Activated CD4-positive, alpha-beta T cell treated with anti-CD3 and anti-CD28 coated beads, Interleukin-2, Interleukin-4, amounts not matched to agents 100 ng/mL and 50 ng/mL, durations not matched to agents 16 hours and 8 hours (primary cell): ENCODE measurements around the gene MAPK12.
"Not testable (repeated sequence)": the region's sequence is repeated elsewhere in the genome, so short reads cannot be mapped to it uniquely, and the experiment has no call there.

Source experiments
- DNase-seq: peaks from one replicate; pipeline ENCODE4 v3.0.0-alpha.2; 2020; ENCODE audit warnings: low spot score

Gene MAPK12

GRCh38 chr22:50281957-50282356, 20.5 kb upstream of the MAPK12 start:
- DNase-seq: no peak

DNA sequence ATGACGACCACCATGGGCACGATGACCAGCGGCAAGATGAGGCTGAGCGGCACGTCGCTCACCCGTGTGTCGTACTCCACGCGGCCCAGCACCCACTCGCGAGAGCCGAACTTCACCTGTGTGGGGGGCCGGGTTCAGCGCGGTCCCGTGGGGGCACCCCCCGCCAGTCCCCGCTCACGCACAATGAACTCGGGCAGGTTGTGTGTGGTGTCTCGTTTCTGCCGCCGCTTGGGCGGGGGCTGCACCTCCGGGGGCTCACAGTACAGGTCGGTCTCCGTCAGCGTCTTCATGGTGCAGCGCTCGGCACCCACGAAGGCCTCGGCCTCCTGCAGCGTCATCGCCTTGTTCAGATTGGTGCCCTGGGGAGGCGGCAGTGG, 19.9 kb upstream of the MAPK12 start:
- no peak for DNase-seq

- no peak for DNase-seq
These were observed 19.4 kb upstream of the MAPK12 start for GRCh38 chr22:50280708-50281383.

- DNase-seq: no peak
These were observed 18.7 kb upstream of the MAPK12 start for GRCh38 chr22:50280022-50280707.

- DNase-seq: no peak
These were observed 17.6 kb upstream of the MAPK12 start for GRCh38 chr22:50278956-50279619.

- no peak for DNase-seq
These were observed 17.0 kb upstream of the MAPK12 start for GRCh38 chr22:50278461-50278860.

DNA sequence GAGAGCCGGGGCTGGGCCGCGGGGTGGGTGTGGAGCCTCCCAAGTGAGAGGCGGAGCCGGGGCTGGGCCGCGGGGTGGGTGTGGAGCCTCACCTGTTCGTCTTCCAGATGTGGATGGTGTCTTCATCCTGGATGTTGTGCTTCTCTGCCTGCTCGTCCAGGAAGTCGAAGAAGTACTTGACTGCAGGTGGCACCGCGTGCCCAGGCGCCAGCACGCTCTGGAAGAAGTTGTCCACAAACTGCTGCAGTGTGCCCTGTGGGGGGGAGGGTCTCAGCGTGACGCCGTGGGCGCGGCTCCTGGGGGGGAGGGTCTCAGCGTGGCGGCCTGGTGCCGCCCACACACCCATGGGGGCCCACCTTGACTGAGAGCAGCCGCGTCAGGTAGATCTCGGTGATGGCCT, 16.3 kb upstream of the MAPK12 start:
- DNase-seq: no peak

DNA sequence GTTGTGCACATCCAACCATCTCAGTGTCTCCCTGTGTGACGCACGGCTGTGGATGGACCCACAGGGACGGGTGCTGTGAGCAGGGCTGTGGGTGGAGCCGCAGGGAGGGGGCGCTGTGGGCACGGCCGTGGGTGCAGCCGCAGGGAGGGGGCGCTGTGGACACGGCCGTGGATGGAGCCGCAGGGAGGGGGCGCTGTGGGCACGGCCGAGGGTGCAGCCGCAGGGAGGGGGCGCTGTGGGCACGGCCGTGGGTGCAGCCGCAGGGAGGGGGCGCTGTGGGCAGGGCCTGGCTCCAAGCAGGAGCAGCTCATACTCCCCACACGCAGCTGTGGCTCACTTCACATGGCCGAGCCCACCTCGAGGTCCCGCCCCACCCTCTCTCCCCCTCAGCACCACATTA, 14.7 kb upstream of the MAPK12 start:
- peak; percentile 76 for DNase-seq

DNA sequence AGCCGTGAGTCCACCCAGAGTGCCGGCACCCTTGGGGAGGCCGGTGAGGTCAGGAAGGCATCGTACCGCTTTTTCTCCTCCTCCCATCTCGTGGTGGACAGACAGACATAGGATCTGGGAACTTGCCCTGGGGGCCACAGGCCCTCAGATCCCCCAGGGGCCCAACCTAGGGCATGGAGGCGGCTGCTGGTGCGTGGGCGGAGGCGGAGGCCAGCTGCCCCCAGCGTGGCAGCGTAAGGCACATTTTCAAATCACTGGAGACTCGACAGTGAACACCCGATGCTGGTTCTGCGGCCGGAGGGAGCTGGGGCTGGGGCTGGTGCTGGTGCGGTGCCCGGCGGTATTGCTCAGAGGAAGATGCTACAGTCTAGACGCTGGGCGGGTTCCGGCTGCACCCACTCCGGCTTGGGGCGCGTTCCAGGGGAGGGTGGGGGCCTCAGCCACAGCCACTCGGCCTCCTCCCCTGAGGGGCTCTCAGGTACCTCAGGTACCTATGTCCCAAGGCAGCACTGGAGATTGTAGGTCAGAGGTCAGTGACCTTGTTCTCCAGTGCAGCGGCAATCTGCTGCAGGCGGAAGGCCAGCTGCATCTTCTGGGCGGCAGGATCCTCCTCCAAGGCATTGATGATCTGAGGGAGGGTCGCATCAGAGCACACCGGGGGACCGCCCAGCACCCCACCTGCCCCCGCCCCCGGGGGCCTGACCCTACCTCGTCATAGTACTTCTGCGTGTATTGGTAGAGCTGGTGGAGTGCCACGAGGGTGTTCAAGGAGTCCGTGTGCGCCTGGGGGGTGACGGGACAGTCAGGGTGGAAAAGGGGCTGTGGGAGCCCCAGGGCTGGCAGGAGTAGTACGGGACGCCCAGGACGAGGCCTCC, 13.9 kb upstream of the MAPK12 start:
- DNase-seq: no peak

GRCh38 chr22:50274771-50275170, 13.3 kb upstream of the MAPK12 start:
- DNase-seq: no peak

DNA sequence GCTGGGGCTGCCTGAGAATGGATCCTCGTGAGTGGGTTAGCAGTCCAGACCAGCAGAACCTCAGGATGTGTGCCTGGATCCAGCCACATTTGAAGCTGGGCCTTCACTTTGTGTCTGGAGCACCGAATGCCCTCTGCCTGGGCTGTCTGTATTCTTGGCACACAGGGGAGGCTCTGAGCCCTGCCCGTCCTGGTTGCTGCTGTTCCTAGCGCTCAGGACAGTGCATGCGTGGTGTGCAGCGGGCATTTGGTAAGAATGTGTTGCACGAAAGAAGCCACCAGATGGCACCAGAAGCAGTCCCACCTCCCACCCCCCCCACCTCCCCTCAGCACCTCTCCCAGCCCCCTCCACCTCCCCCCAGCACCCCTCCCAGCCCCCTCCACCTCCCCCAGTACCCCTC, 12.8 kb upstream of the MAPK12 start:
- peak; percentile 60 for DNase-seq

- not testable (repeated sequence) for DNase-seq
These were observed 12.3 kb upstream of the MAPK12 start for GRCh38 chr22:50273781-50274180.

DNA sequence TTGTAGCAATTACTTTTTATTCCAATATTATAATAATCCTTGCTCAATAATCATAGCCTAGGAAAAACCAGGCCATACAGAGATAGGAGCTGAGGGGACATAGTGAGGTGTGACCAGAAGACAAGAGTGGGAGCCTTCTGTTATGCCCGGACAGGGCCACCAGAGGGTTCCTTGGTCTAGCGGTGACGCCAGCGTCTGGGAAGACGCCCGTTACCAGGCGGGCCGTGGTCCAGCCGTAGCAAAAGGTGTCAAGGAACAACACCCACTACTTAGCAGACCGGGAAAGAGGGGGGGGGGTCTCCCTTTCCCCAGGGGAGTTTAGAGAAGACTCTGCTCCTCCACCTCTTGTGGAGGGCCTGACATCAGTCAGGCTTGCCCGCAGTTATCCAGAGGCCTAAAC, 11.9 kb upstream of the MAPK12 start:
- DNase-seq: not testable (repeated sequence)

DNA sequence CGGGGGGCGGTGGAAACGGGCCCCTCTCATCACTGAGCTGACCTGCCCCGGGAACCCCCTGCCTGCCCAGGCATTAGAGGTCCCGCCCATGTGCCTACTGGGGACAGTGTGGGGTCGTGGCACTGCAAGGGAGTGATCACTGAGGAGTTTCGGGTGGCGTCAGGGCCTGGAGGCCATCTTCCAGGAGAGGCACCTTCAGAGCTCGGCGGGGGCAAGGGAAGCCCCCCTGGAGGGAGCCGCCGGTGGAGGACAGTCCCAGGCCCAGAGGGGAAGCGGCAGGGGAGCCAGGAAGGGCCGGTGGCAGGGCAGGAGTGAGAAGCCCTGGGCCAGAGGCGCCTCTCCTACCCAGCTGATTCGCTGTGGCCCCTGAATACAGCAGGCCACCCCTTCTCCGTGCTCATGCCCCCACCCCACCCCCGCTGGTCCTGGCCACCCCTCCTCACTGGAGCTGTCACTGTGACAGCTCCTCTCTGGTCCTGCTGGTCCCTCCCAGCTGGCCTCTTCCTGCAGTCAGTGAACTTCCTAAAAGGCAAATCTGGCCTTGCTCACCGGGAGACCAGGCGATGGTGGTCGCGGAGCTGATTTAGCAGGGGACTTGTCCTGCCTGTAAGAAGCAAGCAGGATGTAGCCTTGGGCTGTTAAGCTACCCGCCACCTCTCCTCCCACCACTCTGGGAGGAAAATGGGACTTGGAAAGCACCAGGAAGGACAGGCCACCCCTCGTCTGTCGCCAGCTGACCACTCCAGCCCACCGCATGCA, 10.7 kb upstream of the MAPK12 start:
- no peak for DNase-seq

DNA sequence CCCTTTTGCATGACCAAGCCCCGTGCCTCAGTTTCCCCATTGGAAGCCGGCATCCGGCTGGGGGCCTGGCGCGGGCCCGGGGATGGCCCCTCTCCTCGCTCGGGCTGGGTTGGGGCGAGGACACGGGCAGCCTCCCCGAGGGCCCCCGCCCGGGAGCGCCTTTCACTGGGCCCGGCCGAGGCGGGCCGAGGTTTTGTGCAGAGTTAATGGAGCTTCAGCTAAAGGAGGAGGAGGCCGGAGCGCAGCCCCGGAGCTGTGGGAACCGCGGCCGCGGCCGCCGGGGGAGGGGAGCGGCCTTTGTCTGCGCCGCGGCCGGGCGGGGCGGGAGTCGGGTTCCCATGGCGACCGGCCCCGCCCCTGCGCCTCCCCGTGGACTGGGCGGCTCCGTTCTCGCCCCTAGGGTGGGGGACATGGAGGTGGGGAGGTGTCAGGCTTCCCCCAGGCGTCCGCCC, 10.1 kb upstream of the MAPK12 start:
- DNase-seq: peak; percentile 51

DNA sequence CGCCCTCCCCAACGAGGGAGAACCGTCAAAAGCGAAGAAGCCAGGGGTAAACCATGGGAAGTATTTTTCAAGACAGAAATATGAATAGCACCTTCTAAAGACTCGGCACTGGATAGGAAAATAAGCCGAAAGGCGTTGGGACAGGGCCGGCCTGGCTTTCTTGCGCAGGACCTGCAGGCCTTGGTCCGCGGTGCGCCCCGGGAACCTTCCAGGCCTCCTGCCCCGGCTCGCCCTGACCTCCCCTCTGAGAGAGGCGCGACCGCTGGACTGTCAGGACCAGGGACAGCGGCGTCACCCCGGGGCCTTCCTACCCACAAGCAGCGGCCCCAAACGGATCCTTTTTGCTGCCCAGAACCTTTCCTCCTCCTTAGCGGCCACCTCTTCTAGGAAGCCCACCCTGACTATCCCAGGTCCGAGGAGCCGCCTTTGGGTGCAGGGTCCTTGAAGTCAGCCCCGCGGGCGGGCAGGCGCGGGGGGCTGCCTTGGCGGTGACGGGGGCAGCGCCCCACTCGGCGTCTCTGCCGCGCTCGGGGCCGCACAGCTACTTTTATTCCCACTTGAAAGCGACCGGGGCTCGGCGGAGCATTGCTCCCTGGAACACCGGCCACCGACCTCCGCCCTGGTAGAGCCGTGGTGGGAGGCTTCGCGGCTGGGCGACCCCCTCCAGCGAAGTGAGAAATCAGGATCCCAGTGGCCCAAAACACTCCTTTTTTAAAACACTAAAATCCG, 9.3 kb upstream of the MAPK12 start:
- peak; percentile 52 for DNase-seq

DNA sequence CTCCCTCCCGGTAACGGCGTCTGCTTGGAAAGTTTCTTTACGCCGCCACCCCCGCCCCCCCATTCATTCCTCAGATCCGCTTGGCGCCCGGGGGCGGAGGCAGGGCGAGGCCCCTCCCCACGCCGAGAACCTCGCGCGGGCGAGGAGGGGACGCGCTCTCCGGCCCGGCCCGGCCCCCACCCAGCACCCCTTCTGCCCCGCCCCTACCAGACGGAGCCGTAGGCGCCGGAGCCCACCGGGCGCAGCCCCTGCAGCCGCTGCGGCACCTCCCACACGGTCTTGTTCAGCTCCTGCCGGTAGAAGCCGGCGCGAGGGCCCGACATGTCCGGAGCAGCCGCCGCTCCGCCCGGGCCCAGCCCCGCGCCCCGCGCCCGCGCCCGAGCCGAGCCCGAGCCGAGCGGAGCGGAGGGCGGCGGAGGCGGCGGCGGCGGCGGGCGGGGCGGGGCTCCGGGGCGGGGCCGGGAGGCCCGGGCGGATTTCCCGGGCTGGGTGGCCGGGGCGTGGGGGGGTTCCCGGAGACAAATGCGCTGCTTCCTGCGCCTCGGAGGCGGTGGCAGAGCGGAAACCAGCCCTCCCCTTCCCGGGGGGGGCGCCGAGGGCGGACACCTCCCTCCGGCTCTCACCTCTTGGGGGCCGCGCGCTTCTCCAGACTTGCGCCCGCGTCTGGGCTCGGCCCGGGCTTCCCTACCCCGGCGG, 8.6 kb upstream of the MAPK12 start, which contains the start of gene MAPK11:
TSS of gene MAPK11 (minus strand) at position 411 of the 696 bp plus-strand sequence. CDS start at position 323, 88 bp downstream.
- peak; percentile 64 for DNase-seq

DNA sequence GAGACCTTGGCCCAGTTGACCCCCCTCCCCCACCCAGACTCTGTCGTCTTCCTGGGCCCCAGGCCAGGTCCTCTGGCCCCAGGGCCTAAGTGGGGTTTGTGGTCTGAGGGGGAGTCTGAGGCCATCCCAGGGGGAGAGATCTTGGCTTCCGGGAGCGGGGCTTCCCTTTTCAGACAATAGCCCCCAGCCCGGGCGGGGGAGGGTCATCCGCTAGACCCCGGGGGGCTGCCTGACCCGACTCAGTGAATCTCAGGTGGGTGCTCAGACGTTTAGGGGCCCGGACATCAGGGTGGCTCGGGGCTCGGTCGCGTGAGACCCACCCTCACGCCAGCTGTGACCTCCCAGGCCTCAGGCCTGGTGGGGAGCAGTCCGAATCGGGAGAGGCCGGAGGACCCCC, 8.1 kb upstream of the MAPK12 start:
- no peak for DNase-seq

DNA sequence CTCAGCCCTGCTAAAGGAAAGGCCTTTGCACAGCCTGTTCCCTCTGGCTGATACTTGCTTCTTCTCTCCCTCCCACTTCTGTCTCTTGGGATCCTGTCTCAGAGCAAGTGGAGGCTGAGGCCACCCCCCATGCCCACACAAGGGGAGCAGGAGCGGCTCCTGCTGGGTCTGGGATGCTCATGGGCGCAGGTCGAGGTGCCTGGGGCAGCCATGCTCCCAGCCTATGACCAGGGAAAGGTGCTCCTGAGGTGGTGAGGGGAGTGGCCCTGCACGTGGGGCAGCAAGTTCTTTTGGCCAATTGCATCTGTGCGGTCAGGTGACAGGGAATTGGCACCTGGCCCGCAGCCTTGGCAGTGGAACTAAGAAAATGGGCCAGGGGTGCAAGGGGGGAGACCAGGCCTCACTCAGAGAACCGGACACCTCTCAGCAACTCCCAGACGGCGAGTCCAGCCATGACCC, 7.2 kb upstream of the MAPK12 start:
- no peak for DNase-seq
